Stimulated activated CD4-positive, alpha-beta T cell treated with anti-CD3 and anti-CD28 coated beads, Interleukin-2, amount 100 ng/mL, for 24 hours (primary cell): ENCODE results near the gene IQCE.

ENCODE experiments used
- DNase-seq, 2 donors: peaks; one replicate each; pipeline ENCODE4 v3.0.0-alpha.2; 2020

The IQCE gene

DNA sequence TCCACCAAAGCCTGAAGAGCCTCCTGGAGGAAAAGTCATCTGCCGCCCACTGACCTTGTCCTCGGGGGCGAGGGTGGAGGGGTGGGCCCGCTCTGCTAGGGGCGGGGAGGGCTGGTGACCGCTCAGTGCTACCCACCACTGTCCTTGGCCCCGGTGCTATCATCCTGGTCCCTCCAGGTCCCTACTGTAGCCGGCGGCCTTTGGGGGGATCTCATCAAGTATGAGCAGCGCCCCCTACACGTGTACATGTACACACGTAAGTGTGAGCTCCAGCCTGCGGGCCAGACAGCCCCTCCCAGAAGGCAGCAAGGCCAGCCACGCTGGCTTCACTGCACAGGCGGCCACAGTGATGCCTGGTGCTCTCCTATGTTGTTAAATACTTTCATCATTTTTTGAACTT, 92.6 kb downstream of the IQCE start:
- DNase-seq, result no peak

DNA sequence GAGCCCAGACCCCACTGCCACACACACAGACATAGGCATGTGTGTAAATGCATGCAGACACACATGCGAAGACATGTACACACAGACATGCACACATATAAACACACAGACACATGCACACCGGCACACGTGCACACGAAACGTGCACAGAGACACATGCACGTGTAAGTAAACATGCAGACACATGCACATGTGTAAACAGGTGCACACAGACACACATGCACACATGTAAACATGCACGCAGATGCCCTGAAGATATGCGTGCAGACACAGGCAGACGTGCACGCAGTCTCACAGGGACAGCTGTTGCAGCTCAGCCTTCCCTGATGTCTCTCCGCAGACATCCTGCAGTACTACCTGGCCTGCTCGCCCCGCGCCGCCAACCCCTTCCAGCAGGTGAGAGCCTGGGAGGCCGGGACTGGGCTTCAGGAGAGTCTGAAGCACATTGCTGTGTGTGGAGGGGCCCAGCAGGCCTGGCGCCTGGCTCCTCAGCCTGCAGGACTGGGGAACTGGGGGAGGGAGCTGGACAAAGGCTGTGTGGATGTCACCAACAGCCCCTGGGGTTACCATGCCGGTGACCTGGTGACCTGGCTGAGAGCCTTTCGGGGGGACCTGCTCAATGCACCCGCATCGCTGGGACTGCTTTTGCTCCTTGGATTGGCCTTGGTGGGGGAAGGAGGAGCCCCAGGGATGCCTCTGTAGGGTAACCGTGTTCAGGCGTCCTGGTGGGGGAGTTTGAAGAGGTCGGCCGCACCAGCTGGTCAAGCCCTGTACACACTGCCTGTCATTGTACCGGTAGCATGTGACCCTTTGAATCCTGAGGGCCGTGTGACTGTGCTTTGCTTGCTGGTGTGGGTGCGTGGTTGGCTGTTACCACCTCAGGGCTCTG, 93.3 kb downstream of the IQCE start:
- no peak for DNase-seq

DNA sequence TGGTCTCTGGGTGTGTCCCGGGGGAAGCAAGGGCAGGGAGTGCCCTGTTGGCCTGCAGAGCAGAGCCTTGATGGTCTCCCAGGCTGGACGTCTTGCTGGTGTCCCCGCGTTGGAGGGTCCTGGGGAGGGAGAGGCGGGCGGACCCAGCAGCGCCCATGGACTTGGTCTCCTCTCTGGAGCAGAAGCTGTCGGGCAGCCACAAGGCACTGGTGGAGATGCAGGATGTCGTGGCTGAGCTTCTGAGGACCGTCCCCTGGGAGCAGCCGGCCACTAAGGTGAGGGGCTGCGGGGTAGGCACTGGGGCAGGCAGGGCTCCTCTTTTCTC, 93.9 kb downstream of the IQCE start:
- no peak for DNase-seq

DNA sequence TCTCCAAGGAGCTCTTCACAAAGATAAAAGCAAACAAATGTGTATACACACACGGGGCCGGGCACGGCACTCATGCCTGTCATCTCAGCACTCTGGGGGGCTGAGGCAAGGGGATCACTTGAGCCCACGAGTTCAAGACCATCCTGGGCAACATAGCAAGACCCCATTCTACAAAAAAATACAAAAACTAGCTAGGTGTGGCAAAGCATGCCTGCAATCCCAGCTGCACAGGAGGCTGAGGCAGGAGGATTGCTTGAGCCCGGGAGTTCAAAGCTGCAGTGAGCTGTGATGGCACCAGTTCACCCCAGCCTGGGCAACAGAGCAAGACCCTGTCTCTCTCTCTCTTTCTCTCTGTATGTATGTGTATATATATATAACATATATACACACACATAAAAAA, 95.3 kb downstream of the IQCE start:
- no peak for DNase-seq

DNA sequence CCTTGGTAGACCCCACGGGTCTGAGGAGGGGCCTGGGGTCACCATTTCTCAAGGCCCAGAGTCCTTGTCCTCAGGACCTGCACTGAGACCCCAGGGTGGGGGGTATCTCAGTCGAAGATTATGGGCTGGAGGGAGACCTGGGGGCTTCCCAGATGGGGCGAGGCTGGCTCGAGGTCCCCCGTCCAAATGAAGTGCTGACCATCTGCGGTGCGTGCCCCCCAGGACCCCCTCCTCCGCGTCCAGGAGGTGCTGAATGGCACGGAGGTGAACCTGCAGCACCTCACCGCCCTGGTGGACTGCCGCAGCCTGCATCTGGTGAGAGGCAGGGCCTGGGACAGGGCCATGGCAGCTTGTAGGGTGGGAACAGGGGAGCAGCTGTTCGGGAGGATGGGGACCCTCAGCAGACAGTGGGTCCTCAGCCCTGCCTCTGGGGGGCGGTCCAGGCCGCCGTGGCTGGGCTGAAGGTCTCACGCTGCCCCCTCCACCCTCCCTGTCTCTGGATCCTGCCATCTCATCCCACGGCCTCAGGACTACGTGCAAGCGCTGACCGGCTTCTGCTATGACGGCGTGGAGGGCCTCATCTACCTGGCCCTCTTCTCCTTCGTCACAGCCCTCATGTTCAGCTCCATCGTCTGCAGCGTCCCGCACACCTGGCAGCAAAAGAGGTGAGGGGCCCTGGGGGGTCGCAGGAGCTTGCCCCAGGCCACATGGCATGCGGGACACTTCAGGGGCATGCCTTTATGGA, 97.3 kb downstream of the IQCE start:
- no peak for DNase-seq

GRCh38 chr7:2657208-2657607, 98.4 kb downstream of the IQCE start:
- no peak for DNase-seq

DNA sequence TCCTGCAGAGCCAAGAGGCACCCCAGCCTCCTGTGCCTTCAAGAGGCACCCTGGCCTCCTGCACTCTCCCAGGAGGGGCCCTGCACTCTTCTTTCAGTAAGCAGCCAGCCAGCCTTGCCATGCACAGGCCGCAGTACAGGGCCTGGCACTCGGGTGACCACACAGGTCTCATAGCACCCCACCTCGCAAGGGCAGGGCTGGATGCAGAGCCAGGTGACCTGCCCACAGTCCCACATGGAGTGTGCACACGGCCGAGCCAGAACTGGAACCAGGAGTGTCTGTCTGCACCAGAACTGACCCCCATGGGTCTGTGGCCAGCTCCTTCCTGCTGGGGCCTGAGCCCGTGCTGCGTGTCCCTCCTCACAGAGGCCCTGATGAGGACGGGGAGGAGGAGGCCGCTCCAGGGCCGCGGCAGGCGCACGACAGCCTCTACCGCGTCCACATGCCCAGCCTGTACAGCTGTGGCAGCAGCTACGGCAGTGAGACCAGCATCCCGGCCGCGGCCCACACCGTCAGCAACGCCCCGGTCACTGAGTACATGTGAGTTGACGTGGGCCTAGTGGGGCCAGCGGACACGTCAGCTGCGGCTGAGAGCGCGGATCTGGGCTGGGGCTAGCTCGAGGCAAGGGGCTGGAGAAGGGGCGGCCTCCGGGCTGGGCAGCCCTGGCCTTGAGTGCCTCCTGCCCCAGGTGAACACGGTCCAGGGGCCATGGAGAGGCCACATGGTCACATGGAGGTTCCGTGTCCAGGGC, 99.3 kb downstream of the IQCE start:
- DNase-seq, result no peak

- no peak for DNase-seq
Measured at GRCh38 chr7:2658941-2659340, 100.2 kb downstream of the IQCE start.

DNA sequence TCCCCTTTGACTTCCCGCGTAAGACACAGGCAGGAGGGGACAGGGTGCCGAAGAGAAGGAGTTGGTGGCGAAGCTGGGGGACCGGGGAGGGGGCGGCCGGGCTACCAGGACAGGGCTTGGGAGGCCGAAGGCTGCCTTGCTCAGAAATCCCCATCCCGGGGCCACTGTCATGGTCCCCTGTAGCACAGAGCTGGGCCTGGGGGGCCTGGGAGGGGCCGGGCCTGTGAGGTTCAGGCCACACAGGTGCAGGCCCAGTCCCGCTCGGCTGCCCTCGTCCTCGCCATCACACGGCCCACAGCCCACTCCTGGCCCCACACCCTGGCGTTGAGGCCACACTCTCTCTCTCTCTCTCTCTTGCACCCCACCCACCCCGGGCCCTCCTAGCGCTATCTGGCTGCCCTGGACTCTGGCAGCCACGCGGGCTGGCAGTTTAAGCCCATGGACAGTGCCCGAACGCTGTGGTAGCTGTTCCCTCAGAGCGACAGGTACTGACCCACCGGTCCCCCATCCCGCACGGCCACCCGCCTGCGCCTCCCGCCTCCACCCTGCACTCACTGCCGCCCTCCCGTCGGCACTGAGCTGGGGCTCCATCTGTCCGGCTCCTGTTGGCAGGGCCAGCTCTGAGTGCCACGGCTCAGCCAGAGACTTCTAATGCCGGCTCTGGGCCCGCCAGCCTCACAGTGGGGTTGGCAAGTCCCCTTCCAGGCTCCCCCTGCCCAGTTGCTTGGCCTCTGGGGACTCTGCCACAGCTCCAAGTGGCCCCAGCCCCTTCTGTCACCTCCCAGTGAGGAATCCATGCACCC, 101.0 kb downstream of the IQCE start:
- no peak for DNase-seq

DNA sequence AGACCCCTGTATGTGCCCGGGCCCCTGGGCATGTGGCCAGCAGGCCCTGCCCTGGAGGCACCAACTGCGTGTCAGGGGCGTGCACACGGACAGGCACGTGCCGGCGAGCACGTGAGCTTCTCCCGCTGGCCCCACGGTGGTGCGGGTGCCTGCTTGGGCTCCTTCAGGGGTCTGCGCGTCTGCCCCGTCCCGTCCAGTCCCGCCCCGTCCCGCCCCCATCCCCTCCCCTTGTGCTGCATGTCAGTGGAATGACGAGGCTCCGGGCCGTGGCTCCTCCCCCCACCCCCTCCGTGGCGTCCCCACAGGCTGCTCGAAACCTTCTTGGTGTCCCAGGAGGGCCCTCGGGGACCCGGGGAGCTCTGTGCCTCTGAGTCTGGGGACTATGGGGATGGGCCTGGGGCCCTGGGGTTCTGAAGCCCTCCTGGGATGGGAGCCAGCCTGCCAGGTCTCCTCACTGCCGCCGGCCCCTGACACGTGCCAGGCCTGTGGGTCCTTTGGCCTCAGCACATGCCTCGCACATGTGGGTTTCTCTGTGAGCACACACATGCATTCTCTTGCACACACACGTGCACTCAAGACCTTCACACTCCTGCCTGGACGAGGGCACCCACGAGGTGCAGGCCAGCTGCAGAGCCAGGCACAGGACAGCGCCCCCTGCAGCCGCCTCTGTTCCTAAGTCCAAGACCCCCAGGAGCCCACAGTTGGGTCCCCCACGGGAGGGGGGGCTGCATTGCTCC, 101.7 kb downstream of the IQCE start:
- no peak for DNase-seq

DNA sequence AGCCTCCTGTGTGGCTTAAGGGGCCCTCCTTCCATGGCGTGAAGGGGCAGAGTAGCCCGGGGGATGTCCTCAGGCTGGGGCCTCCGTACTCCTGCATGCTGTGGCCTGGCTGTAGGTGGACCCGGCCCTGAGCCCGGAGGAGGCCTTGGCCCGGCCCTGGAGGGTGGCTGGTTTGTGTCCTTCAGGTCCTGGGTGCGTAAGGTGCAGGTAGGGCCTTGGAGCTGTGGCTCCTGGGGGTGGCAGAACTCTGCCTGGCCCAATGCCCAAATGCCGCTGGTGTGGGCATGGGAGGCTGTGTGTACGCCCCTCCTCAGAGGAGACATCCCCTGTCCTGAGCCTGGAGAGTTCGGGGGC, 102.3 kb downstream of the IQCE start:
- DNase-seq, result no peak

DNA sequence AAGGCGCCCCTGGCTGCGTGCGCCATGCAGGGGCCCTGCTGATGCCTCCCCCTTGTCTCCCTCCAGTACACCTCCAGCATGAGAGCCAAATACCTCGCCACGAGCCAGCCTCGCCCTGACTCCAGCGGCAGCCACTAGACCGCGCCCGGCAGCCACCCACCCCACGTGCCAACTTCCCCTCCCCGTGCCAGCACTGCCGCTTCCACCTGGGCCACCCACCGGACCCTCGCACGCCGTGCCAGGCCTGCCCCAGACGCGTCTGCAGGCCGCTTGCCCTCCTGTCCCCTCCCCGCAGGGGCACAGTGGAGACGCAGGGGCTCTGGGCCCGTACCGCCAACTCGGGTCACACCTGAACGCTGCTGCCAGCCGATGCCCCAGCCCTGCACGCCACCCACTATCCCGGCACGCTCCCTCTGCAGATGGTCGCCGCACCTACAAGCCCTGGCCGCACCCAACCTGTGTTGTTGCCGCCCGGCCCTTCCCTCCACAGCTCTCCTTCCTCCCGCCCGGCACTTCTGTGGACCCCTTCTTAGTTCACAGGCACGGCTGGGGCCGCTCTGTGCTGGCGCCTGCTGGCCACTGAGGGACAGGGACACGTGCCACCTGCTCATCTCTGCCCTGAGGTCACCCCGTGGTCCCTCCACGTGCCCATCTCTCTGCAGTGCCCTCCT, 103.0 kb downstream of the IQCE start:
- DNase-seq, result no peak

DNA sequence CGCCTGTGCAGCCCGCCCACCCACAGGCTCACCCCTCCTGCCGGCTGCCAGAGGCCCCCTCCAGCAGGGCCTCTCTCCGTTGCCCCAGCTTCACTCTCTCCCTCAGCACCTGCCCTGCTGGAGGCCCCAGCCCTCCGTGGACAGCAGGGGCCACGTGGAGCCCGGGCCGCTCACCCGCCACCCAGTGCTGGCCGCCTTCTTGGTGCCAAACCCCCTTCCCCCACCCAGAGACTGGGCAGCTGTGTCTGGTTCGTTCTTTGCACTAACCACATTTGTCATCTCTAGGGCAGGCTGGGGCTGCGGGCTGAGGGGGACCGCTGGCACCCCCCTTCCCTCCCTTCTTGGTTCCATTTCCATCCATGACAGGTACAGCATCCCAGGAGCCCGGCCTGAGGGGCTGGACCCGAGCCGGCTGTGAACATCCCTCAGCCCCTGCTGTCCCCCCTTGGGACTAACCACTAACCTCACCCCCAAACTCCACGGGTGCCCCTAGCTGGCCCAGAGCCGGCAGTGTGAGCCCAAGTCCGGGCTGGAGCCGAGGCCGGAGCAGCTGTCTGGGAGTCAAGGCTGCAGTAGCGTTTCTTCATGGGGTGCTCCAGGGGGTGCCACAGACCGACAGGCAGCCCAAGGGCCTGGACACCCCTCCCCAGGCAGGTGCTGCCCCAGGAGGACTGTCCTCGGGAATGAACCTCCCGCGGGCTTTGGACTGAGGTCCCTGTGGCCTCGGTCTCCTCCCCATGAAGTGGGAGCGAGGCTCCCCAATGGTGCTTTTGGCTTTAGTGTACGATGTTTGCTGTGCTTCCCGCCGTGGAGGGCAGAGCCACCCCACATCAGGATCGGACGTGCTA, 103.7 kb downstream of the IQCE start:
- no peak for DNase-seq

DNA sequence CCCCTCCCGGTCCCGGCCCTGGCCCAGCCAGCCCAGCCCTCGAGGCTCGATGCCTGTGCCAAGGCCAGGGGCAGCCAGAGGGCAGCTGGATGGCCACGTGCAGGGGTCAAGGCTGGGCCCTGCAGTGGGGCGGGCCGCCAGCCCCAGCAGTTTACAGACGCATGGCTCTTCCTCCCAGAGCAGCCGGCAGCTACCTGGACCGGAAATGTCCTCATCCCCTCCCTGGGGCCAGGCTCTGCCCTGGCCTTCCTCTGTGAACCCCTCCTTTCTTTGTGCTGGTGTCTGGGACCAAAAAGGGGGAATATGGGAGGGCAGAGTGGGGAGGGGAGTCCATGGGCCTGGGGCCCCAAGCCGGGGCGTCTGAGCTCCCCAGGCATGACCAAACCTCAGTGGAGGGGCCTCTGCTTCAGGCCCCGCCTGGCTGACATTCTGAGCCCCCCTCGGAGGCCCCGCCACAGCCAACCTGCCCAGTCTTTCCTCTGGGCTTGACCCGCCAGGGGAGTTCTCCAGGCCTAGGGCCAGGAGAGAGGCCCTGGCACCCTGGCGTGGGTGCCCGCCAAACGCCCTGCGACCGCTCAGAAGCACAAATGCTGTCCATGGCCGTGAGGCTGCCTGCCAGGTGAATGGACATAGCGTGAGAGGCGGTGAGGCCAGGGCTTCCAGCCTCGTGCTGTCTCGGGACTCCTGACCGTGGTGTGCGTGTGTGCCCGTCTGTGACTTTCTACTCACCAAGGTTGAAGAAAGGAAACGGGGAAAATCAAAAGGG, 104.5 kb downstream of the IQCE start:
- DNase-seq, result no peak

GRCh38 chr7:2663960-2664359, 105.2 kb downstream of the IQCE start:
- no peak for DNase-seq
